HG03378 (cell line): ENCODE data around the gene BORCS5.
"Not testable (repeated sequence)": the region's sequence is repeated elsewhere in the genome, so short reads cannot be mapped to it uniquely, and the experiment has no call there.

ENCODE experiments used
- ATAC-seq: cut with Tn5 transposase; IDR thresholded peaks from one replicate; pipeline ENCODE4 v1.9.1; 2021; ENCODE audit warnings: mild to moderate bottlenecking, moderate library complexity; ENCODE audit not compliant: unreplicated experiment

The BORCS5 gene

DNA sequence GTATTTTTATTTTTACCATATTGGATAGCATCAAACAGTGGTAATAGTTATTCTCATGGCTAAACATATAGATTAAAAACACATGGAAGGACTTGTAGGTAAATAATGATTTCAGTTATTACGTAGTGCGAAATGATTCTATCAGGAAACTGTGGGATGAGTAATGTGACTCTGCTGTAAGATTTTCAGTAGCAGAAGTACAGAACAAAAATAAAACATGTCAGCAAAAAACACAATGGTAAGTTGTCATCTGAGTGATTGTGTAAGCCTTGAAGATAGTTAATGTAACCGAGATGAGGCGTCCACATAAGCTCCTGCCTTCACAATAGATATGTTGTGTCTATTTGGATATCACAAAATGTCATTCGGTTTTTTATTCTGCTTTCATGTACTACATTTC lies 99.8 kb downstream of the BORCS5 start:
- no peak for ATAC-seq

GRCh38 chr12:12460935-12461922 lies 104.4 kb downstream of the BORCS5 start:
- no peak for ATAC-seq

GRCh38 chr12:12461923-12462315 lies 105.0 kb downstream of the BORCS5 start:
- ATAC-seq: no peak

DNA sequence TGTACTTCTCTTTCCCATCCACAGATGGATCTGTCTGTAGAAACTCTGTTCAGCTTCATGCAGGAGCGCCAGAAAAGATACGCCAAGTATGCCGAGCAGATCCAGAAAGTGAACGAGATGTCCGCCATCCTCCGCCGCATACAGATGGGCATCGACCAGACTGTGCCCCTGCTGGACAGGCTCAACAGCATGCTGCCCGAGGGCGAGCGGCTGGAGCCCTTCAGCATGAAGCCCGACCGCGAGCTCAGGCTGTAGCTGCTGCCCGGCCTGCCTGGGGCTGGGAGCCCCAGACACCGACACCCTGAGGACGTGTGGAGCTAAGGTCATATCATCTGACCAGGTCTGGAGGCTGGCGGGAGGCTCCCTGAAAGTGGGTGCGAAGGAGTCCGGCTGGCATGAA lies 108.6 kb downstream of the BORCS5 start:
- ATAC-seq: no peak

DNA sequence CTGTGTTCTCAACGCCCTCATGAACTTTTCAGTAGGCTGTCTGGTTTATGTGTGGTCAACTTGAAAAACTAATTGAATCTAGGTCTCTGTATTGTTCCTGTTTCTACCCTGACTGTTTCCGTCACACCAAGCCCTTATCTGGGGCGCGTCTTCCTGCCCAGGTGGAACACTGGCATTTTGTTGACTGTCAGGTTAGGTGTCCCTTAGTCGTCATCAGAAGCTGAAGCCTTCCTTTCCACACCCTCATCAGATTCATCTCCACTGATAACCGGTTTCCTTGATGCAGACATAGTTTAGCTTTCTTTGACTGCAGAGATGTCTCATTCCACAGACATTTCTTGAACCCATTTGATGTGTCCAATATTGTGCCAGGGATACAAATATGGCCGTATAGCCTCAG lies 109.3 kb downstream of the BORCS5 start:
- ATAC-seq: no peak

DNA sequence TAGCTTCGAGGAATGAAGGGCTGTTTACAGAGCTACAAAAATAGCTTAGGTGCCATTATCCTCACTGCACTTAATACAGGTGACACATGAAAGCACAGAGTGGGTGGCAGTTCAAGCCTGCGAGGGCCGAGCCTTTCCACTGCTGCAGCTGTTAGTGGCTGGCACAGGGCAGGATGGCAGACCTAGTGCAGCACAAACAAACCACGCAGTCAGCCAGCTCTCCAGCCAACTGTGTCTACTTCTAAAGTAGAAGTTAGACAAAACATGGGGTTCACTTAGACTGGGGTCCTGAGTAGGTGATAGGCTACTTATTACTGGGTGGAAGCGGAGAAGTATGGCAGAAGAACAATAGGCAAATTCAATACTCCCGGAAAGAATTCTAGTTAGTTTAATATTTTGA lies 110.4 kb downstream of the BORCS5 start:
- ATAC-seq: no peak

GRCh38 chr12:12467688-12468261 lies 110.9 kb downstream of the BORCS5 start:
- ATAC-seq: no peak

- no peak for ATAC-seq
These were observed 111.7 kb downstream of the BORCS5 start for GRCh38 chr12:12468575-12468974.

DNA sequence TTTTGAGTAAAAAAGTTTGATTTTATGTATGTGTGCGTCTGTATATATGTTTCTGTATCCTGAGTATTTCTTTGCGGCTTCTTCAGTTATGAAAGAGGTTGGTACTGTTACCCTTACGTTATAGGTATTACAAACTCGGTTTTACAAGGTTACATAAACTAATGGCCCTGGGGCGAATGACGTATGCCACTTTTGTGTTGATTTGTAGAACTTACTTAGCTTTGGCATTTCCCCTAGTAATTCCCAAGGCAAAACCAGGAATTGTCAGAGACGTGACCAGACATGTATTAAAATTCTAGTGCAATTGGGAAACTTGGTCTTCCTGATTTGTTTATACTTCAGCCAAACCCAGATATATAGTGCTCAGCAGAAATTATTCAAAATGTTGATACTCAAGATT lies 112.5 kb downstream of the BORCS5 start:
- no peak for ATAC-seq

GRCh38 chr12:12470751-12471306 lies 114.0 kb downstream of the BORCS5 start:
- ATAC-seq: no peak

DNA sequence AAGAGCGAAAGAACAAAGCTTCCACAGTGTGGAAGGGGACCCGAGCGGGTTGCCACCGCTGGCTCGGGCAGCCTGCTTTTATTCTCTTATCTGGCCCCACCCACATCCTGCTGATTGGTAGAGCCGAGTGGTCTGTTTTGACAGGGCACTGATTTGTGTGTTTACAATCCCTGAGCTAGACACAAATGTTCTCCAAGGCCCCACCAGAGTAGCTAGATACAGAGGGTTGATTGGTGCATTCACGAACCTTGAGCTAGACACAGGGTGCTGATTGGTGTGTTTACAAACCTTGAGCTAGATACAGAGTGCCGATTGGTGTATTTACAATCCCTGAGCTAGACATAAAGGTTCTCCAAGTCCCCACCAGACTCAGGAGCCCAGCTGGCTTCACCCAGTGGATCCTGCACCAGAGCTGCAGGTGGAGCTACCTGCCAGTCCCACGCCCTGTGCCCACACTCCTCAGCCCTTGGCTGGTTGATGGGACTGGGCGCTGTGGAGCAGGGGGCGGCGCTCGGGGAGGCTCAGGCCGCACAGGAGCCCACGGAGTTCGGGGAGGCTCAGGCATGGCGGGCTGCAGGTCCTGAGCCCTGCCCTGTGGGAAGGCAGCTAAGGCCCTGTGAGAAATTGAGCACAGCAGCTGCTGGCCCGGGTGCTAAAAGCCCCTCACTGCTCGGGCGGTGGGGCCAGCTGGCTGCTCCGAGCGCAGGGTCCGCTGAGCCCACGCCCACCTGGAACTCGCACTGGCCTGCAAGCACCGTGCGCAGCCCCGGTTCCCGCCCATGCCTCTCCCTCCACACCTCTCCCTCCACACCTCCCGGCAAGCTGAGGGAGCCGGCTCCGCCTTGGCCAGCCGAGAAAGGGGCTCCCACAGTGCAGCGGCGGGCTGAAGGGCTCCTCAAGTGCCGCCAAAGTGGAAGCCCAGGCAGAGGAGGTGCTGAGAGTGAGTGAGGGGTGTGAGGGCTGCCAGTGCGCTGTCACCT lies 115.4 kb downstream of the BORCS5 start:
- ATAC-seq: not testable (repeated sequence)

GRCh38 chr12:12473223-12473622 lies 116.3 kb downstream of the BORCS5 start:
- ATAC-seq: no peak

GRCh38 chr12:12474471-12474928 lies 117.6 kb downstream of the BORCS5 start:
- no peak for ATAC-seq

DNA sequence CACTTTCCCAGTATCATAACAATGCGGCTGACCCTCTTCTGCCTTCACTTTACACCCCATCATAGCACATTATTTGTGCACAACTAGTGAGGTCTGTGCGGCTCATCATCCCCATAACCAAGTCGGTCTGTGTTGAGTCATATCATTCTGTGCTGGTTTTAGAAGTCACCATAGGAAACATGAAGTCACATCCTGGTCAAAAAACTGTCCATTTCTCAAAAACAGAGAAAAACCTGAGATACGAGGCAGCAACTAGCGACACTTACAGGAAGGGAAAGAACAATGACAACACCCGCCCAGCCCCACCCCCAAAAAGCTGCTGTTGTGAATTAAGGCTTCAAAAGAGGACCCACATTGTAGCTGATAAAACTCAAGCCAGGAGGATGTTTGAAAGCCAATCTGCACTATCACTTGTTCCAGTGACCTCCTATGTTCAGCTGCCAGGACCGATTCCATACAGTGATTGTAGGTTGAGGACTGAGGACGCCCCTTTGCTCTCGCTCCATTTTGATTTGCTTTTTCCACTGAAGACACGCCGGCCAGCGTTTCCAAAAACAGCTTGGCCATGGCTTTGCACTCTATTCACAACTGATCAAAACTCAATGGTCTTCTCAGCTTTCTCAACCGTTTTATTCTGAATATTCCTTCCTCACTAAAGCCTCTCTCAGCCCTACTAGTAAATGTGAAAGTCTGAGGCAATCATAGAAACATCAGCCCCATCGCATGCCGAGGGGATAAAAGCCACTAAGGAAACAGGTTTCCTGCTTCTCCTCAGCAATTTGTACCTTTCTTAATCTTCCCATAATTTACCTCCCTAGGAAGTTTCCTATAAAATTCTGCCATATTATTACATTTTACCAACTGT lies 118.3 kb downstream of the BORCS5 start:
- peak; percentile 96 for ATAC-seq

DNA sequence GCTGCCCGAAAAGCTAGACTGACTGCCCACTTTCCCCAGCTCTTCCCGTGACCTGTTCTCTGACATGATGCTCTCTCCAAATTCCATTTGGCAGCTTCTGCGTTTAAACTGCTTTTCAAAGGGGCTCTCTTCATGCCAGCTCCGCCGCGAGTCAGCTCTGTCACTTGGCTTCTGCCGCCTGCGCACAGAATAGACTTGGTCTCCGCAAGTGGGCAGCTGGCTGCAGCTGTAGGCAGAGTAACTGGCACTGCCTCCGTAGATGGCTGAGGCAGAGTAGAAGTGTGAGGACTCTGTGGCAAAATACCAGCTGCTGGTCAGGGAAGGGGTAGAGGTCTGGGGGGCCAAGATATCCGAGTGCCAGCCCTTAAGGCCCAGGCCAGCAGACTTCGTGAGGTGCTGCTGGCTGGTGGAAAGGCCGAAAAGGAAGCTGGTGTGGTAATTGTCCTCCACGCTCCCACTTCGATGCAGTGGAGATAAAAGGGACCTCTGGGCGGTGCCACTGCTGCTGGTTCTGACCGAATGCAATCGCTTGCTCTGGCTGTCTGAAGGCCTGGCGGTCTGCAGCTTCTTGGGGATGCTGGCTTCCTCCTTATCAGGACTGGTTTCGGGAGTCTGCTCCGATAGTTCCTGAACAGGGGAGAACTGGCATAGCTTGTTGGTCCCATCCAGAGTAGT lies 120.1 kb downstream of the BORCS5 start:
- ATAC-seq: no peak

- ATAC-seq: no peak
These were observed 120.6 kb downstream of the BORCS5 start for GRCh38 chr12:12477532-12477890.

DNA sequence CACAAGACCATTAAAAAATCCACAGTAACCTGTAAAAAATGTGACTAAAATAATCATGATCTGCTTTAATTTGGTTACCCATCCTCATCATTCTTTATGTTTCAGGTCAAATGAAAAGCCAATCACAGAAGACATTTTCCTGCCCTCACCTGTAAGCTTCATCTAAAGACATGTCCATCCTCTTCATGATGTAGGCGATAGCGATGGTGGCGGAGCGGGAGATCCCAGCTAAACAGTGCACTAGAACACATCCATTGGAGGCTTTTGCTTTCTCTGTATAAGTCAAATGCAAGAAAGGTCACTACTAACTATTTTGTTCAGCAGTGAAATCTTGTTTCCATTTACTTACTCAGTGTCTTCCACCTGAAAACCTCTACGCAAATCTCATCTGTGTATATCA lies 123.2 kb downstream of the BORCS5 start:
- no peak for ATAC-seq

- ATAC-seq: no peak
These were observed 124.8 kb downstream of the BORCS5 start for GRCh38 chr12:12481631-12482030.

DNA sequence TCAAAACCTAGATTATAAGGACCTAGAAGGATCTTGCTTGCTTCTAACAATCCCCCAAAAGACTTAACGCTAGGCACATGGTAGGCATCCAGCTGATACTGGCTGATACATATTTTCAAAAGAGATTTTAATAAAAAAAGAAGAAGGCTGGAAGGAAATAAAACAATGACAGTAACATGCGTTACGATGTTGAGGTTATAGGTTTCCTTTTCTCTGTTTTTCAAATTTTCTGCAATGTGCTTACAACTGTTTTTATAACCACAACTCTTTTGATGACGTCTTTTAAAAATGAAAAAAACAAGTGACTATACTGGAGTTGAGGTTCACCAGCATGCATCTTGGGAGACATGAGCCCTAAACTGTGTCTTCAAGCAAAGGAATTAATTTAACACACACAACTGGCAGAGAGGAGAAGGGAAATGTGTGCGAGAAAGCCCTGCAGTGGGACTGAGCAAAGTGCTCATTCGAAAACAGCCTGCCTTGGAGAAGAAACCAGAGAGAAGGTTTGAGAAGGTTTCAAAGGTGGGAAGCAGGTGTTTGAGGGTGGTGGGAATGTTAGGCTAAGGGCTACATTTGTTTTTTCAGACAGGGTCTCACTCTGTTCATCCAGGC lies 125.4 kb downstream of the BORCS5 start:
- no peak for ATAC-seq
